ENCODE data around the gene RNF220.

DNA sequence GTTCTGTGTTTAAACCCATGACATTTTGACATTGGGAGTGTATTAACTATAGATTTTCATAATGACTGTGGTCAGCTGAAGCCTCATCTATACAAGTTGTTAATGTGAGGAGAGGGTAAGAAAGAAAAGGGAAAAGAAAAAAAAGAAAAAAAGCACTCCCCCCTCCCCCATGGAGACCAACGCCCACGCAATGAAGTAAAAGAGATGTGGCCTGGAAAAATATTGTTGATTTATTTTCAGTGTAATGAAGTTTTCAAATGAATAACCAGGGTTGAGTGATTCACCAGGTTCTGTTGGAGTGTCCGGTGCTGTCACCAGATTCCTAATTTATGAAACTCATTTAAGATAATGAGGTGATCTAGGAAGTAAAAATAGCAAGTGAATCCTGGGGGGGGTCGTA, 4.7 kb downstream of the RNF220 start:
- TF ChIP-seq POLR2A (IDR thresholded peaks at IDR 0.05; ENCODE audit: low read depth, low read length) (no peak), TAF1 (IDR thresholded peaks at IDR 0.05; ENCODE audit: borderline replicate concordance, low read depth, low read length) (no peak), POLR2AphosphoS5 (IDR thresholded peaks at IDR 0.05; ENCODE audit: low read depth, low read length) (no peak)

Measured in GM12892 (cell line).